HUES6 (cell line): ENCODE results near the gene COL4A1.

ENCODE experiments used
- H3K27ac ChIP-seq: 2 replicates; pipeline ENCODE4 v1.7.0; 2013; ENCODE audit warnings: low read depth, mild to moderate bottlenecking, low read length, inconsistent platforms
- H3K27me3 ChIP-seq: 2 replicates; pipeline ENCODE4 v1.6.1; 2013; ENCODE audit warnings: low read length; ENCODE audit not compliant: control insufficient read depth, insufficient read depth
- H3K36me3 ChIP-seq: 2 replicates; pipeline ENCODE4 v1.6.1; 2013; ENCODE audit warnings: low read length; ENCODE audit not compliant: control insufficient read depth, insufficient read depth
- H3K4me1 ChIP-seq: 2 replicates; pipeline ENCODE4 v1.6.1; 2013; ENCODE audit warnings: low read length; ENCODE audit not compliant: control insufficient read depth, insufficient read depth
- H3K4me3 ChIP-seq: 2 replicates; pipeline ENCODE4 v1.5.1; 2013; ENCODE audit warnings: low read depth, low read length
- H3K9ac ChIP-seq: one replicate; pipeline ENCODE4 v1.6.1; 2013; ENCODE audit warnings: mild to moderate bottlenecking, low read length
- H3K9me3 ChIP-seq: 2 replicates; pipeline ENCODE4 v1.6.1; 2013; ENCODE audit warnings: low read depth, low read length; ENCODE audit not compliant: control insufficient read depth, insufficient read depth

The COL4A1 gene

DNA sequence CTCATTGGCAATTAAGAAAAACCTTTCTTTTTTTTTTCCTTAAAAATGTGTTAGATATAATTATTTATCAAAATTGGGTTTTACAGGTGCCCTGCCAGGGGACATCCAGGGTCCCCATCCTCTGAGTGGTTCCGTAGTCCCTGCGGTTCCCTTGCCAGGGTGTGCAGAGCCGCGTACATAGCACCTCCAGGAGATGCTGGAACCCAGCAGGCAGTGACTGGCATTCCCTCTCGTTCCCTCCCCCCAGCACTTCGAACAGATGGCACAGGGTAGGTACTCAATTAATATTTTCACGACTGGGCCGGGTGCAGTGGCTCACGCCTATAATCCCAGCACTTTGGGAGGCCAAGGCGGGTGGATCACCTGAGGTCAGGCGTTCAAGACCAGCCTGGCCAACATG, 82.0 kb downstream of the COL4A1 start:
- H3K4me1 ChIP-seq = peaks cover 7% of the 10 kb centered on the region; the same call in 1 of the 2 replicates
- H3K4me3 ChIP-seq = no peak overlapping the region
- no peaks in the 10 kb centered on the region for H3K9me3 ChIP-seq
- no peaks in the 10 kb centered on the region for H3K27me3 ChIP-seq
- H3K9ac ChIP-seq = no peak overlapping the region
- H3K36me3 ChIP-seq = no peaks in the 10 kb centered on the region
- no peak overlapping the region for H3K27ac ChIP-seq

DNA sequence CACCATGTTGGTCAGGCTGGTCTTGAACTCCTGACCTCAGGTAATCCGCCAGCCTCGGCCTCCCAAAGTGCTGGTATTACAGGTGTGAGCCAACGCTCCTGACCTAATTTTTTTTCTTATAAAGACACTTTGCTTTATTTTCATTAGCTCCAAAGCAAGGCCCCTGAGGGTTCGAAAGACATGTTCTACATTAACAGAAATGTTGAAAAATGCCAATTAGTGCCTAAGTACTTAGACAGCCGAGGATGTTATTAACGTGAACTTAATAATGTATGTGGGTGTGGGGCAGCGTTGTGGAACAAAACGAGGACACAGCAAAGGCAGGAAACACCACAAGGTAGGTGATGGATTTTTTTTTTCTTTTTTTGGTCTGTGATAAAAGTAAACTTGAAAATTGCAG, 82.4 kb downstream of the COL4A1 start:
- Histone ChIP-seq H3K4me3 (no peak overlapping the region), H3K27me3 (no peaks in the 10 kb centered on the region), H3K4me1 (0 out of 2 replicates have a peak, but pooled peaks cover 2% of the 10 kb centered on the region), H3K36me3 (no peaks in the 10 kb centered on the region), H3K9ac (no peak overlapping the region), H3K27ac (no peak overlapping the region), H3K9me3 (no peaks in the 10 kb centered on the region)

DNA sequence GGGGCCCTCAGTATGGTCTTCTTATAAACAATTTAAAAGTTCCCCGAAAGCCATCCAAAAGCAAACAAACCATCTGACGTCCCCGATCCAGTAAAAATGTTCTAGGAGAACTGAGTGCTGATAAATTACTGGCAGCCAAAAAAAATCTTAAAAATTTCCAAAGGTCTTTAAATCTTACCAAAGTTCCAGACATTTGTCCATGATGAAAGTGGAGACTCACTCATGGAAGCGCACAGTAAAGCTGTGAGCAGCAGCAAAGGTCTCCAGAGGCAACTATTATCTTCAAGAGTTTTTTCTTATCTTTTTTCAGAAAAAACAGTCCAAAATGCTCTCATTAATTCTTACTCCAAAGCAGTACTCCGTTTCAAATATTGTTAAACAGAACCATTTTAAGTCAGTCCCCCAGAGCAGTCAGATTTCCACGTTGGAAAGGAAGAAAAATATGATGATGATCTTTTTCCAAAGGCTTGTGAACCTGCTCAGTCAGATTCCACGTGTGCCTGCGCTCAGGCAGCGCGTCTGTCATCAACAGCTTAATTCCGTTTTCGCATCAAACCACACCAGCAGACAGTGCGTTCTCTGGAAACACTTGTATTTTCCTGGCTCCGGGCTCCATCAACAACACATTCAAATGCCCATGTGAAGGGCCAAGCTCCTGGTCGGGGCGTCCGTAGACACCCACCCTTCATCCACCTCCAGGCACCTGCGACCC, 85.4 kb downstream of the COL4A1 start:
- Histone ChIP-seq H3K27ac (no peak overlapping the region), H3K4me3 (no peak overlapping the region), H3K36me3 (no peaks in the 10 kb centered on the region), H3K27me3 (no peaks in the 10 kb centered on the region), H3K4me1 (no peaks in the 10 kb centered on the region), H3K9ac (no peak overlapping the region), H3K9me3 (no peaks in the 10 kb centered on the region)

DNA sequence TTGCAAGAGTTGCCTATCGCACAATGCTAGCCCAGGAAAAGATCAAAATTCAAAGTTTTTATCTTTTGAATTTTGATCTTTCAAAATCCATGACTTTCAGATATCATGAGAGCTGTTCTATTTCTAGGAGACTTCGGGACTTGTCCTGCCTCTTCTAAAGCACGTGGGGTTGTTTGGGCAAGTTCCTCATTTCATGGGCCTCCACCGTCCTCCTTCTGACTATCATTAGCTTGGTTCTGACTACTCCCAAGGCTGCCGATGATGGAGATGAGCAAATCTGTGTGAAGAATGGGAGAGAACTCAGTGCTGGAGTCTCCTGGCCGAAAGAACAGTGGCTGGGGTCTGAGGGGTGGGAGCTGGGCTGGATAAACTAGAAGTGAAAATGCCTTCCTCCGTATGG, 86.5 kb downstream of the COL4A1 start:
- H3K27me3 ChIP-seq = no peaks in the 10 kb centered on the region
- no peak overlapping the region for H3K27ac ChIP-seq
- H3K4me1 ChIP-seq = no peaks in the 10 kb centered on the region
- H3K9me3 ChIP-seq = no peaks in the 10 kb centered on the region
- H3K9ac ChIP-seq = no peak overlapping the region
- no peak overlapping the region for H3K4me3 ChIP-seq
- H3K36me3 ChIP-seq = no peaks in the 10 kb centered on the region

DNA sequence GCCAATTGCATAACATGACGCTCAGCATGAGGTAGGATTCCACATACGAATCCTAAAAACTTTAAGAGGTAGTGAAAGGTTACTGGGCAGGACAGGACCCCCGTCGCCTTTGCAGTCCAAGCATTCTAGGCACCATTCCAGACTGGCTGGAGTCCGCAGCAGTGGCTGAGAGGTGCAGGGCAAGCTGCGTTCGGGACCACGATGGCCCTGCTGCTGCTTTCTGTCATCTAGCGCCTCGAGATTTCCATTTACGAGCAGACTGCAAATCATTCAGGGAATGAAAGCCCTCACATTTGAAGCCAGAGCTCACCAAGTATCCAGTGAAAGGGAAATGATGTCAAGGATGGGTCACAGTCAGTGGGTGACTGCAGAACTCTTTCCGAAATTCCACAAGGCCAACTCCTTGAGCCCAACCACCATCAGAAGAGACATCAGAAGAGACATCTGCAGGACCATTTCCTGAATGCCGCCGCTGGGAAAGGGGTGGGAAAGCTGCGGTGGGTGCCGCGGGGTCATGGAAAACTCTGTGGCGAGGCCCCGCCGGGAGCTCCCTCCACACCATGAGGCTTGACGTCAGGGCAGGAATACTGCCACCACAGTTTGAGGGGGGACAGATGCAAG, 88.3 kb downstream of the COL4A1 start:
- Histone ChIP-seq H3K9me3 (no peaks in the 10 kb centered on the region), H3K36me3 (no peaks in the 10 kb centered on the region), H3K9ac (no peak overlapping the region), H3K27me3 (no peaks in the 10 kb centered on the region), H3K4me1 (0 out of 2 replicates have a peak, but pooled peaks cover 3% of the 10 kb centered on the region), H3K27ac (no peak overlapping the region), H3K4me3 (no peak overlapping the region)

DNA sequence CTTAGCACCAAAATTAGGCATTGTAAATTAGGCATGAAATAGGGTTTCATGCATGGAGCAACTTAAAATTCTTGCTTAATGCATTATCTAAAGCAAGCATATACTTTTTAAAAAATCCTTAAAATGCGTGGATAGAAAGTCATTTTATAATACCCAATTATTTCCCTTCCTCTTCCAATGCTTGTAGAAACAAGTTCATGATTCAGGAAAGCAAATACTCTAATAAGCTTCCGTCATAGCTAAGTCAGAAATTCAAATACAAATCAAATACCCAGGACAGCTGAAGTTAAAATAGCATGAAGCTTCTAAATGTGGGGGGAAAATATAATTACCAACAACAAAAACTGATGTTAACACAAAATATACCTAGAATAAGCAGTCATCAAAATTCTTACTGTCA, 89.1 kb downstream of the COL4A1 start:
- no peak overlapping the region for H3K9ac ChIP-seq
- peaks cover 2% of the 10 kb centered on the region for H3K36me3 ChIP-seq
- no peaks in the 10 kb centered on the region for H3K9me3 ChIP-seq
- no peak overlapping the region for H3K4me3 ChIP-seq
- 0 out of 2 replicates have a peak, but pooled peaks cover 6% of the 10 kb centered on the region for H3K4me1 ChIP-seq
- H3K27ac ChIP-seq = no peak overlapping the region
- H3K27me3 ChIP-seq = no peaks in the 10 kb centered on the region

DNA sequence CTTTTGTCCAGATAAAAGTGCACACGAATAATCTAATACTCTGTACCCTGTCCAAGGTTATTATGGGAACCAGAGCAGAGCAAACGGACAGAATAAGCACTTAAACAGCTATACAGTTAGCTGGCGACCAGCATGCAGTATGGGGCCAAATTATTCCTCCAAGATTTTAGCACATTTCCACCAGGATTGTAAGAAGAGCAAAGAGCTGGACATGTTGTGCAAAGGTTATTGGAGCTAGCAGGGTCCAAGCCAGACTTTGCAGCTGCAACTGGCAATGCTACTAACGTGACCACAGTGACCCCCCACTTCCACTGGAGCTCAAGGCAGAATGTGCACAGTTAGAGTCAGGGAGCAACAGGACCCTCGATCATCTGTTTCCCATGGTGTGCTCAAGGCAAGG, 89.9 kb downstream of the COL4A1 start:
- H3K9me3 ChIP-seq = no peaks in the 10 kb centered on the region
- no peak overlapping the region for H3K4me3 ChIP-seq
- H3K36me3 ChIP-seq = peaks cover 9% of the 10 kb centered on the region
- no peak overlapping the region for H3K27ac ChIP-seq
- H3K27me3 ChIP-seq = no peaks in the 10 kb centered on the region
- H3K9ac ChIP-seq = no peak overlapping the region
- 0 out of 2 replicates have a peak, but pooled peaks cover 6% of the 10 kb centered on the region for H3K4me1 ChIP-seq

DNA sequence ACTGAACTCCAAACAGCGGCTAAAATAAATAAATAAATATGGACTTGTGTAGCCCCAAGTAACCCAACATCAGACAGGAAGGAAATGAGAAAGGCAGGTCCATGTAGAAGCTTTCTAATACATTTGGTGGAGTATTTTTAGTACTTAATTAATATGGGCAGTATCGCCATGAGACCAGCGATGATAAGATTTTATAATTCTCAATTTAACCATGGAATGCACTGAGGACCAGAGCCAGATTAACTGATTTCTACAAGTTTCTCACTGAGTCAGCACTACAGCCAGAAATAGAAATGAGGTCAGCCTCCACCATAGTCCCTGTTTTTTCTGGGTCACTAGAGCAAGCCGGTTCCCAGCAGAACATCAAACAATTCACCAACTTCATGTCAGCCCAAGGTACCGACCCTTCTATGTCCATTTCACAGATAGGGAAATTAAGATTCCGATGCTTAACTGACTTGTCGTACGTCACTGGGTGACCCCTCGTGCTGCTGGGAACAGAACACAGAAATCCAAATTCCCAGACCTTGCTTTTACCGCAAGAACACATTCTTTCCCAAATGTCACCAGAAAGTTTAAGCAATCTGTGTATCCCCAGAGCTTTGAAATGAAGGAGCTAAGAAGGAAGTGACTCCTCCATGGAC, 90.4 kb downstream of the COL4A1 start:
- no peak overlapping the region for H3K27ac ChIP-seq
- no peaks in the 10 kb centered on the region for H3K27me3 ChIP-seq
- H3K4me3 ChIP-seq = no peak overlapping the region
- peaks cover 14% of the 10 kb centered on the region for H3K36me3 ChIP-seq
- H3K9ac ChIP-seq = no peak overlapping the region
- H3K4me1 ChIP-seq = 0 out of 2 replicates have a peak, but pooled peaks cover 6% of the 10 kb centered on the region
- no peaks in the 10 kb centered on the region for H3K9me3 ChIP-seq

DNA sequence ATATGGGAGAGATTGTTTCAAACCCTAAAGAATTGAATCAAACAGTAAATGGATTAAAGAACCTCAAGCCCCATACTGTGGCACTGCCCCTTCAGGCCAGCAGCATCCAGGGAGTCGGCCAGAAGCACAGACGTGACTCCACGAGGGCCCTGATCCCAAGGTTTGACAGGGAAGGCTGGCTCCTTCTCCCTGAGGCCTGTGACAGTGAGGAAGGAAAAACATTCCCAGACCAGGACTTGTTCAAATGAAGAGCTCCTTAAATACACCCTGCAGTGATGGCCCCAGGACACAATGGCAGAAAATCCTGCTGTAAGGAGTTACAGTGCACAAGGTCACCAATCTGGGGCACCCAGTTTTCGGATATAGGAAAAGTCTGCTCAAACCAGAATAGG, 91.0 kb downstream of the COL4A1 start:
- Histone ChIP-seq H3K9ac (no peak overlapping the region), H3K4me3 (no peak overlapping the region), H3K36me3 (peaks cover 18% of the 10 kb centered on the region), H3K27me3 (no peaks in the 10 kb centered on the region), H3K27ac (no peak overlapping the region), H3K4me1 (0 out of 2 replicates have a peak, but pooled peaks cover 6% of the 10 kb centered on the region), H3K9me3 (no peaks in the 10 kb centered on the region)

DNA sequence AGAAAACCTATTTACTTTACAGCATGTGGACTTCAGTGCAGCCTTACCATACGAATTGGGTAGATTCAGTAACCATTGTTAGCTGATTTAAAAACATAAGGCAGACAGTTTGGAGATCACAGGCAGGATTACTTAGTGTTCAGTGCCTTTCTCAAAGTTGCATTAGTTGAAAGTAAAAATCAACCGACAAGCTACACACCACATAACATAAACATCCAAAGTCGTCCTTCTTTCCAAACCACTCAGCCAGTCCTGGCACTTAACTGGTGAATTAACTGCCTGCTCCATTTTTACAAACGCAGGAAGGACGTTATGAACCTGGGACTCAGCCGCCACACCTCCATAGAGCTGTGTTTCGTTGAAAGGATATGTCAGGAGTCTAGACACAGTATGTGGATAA, 91.4 kb downstream of the COL4A1 start:
- no peaks in the 10 kb centered on the region for H3K9me3 ChIP-seq
- H3K27me3 ChIP-seq = no peaks in the 10 kb centered on the region
- H3K27ac ChIP-seq = no peak overlapping the region
- H3K4me3 ChIP-seq = no peak overlapping the region
- H3K36me3 ChIP-seq = peaks cover 20% of the 10 kb centered on the region
- 0 out of 2 replicates have a peak, but pooled peaks cover 6% of the 10 kb centered on the region for H3K4me1 ChIP-seq
- no peak overlapping the region for H3K9ac ChIP-seq

DNA sequence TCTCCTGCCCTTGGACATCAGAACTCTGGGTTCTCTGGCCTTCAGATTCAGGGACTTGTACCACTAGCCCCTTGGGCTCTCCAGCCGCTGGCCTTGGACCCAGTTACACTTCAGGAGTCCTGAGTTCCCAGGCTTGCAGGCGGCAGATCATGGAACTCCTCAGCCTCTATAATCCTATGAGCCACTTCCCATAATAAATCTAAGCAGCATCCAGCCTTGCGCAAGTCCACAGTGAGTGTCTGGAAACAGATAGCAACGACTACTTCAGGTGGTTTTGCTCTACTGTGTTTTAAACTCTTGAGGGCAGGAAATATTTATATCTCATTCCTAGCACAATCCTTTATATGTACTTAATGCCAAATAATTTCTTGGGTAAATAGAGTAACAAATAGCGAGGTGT, 92.3 kb downstream of the COL4A1 start:
- no peaks in the 10 kb centered on the region for H3K27me3 ChIP-seq
- no peak overlapping the region for H3K9ac ChIP-seq
- 0 out of 2 replicates have a peak, but pooled peaks cover 6% of the 10 kb centered on the region for H3K4me1 ChIP-seq
- no peaks in the 10 kb centered on the region for H3K9me3 ChIP-seq
- H3K4me3 ChIP-seq = no peak overlapping the region
- peaks cover 20% of the 10 kb centered on the region for H3K36me3 ChIP-seq
- no peak overlapping the region for H3K27ac ChIP-seq
